Measurements from ENCODE around the gene VARS2. TPM values are rescaled to one million over a fixed set of nuclear protein-coding genes. Genes with fewer than 3 reads are reported as not detected.
A peak's percentile ranks its signal among the peaks of the same experiment; 100 is the strongest.

Gene VARS2
- total and polyA plus RNA-seq, 2 donors (not counting 1 experiment from before 2014, with no cell fraction given) = 27.1 to 41.6 TPM

GRCh38 chr6:30877419-30878262 lies 36.4 kb upstream of the VARS2 start:
- H3K27me3 Mint-ChIP-seq = peaks cover 3% of the 10 kb centered on the region
- H3K4me1 Mint-ChIP-seq = peaks cover 37% of the 10 kb centered on the region
- TF ChIP-seq CTCF (IDR thresholded peaks at IDR 0.05) = peak; percentile 82
- no peak for TF ChIP-seq EZH2 (IDR thresholded peaks at IDR 0.05; ENCODE audit: borderline replicate concordance, insufficient read depth, low read depth, low read length, poor library complexity, severe bottlenecking)
- CTCF ChIA-PET = interaction anchor here (0.8 to 6.2 kb wide), 10 partner anchors 9 to 210 kb away, joined by 3 to 53 read pairs (median 4); partner anchors contain the start of gene VARS2
- peak overlapping the region; percentile 44 for H3K27ac Mint-ChIP-seq
- peak overlapping the region; percentile 48 for H3K4me3 Mint-ChIP-seq
- H3K36me3 ChIP-seq (replicated peaks in 1 of 2; ENCODE audit: control extremely low read depth in 1 of 2, control insufficient read depth in 1 of 2, extremely low read depth in 1 of 2, insufficient read depth in 2 of 2, low read length in 1 of 2) = no peaks in the 10 kb centered on the region
- peak overlapping the region in 1 of 2 donors; percentile 44 for H3K27ac ChIP-seq (ENCODE audit: low read length in 2 of 2)
- H3K4me1 ChIP-seq (ENCODE audit: control insufficient read depth in 2 of 2, insufficient read depth in 2 of 2, low read length in 2 of 2) = peaks cover 26 to 28% of the 10 kb centered on the region in 2 donors
- peak overlapping the region; percentile 69 for H2AFZ ChIP-seq (ENCODE audit: insufficient read depth, low read depth, low read length, poor library complexity, severe bottlenecking)
- no peaks in the 10 kb centered on the region for H3K9me3 ChIP-seq (ENCODE audit: control extremely low read depth in 1 of 3, control insufficient read depth in 2 of 3, insufficient read depth in 1 of 3, low read length in 2 of 3)
- POLR2A ChIA-PET = no interaction called here
- 20% methylated on average over 12 of the region's 15 CpGs for WGBS (ENCODE audit: insufficient coverage)
- intact Hi-C loops (cut with micrococcal nuclease) = loop anchor here (1.0 to 5.0 kb wide), 4 partner anchors 49 to 200 kb away; partner anchors contain the start of gene IER3
- no peaks in the 10 kb centered on the region for H3K27me3 ChIP-seq (replicated peaks in 1 of 4; ENCODE audit: control extremely low read depth in 1 of 4, control insufficient read depth in 3 of 4, insufficient read depth in 4 of 4, low read length in 3 of 4)
- no peaks in the 10 kb centered on the region for H3K9me3 Mint-ChIP-seq (ENCODE audit: insufficient read depth)
- H3K4me2 ChIP-seq (replicated peaks; ENCODE audit: low read depth, low read length, poor library complexity, severe bottlenecking) = peak overlapping the region; percentile 50
- H3K4me3 ChIP-seq (ENCODE audit: control extremely low read depth in 1 of 5, extremely low read depth in 1 of 5, insufficient read depth in 1 of 5, low read depth in 2 of 5, low read length in 4 of 5) = peak overlapping the region in 1 of 5 experiments; percentile 21
- no peaks in the 10 kb centered on the region for H3K79me2 ChIP-seq (ENCODE audit: control insufficient read depth, insufficient read depth, low read length)
- no peaks in the 10 kb centered on the region for H4K20me1 ChIP-seq (ENCODE audit: control insufficient read depth, insufficient read depth, low read length, poor library complexity, severe bottlenecking)
- ATAC-seq (ENCODE audit: low read depth) (peak; percentile 82), DNase-seq (peak; percentile 79)
- peak overlapping the region; percentile 31 for H3K9ac ChIP-seq (ENCODE audit: low read length)

Measured in B cell (primary cell).